BLaER1 (cell line): ENCODE results near the gene PALMD.

Source experiments
- H3K27ac ChIP-seq: shearing (Covaris generic); formaldehyde crosslinking; 2 replicates; pipeline ENCODE4 v1.8.1; 2022
- H3K27me3 ChIP-seq: shearing (Covaris generic); formaldehyde crosslinking; 2 replicates; pipeline ENCODE4 v1.8.1; 2022
- H3K36me3 ChIP-seq: shearing (Covaris generic); formaldehyde crosslinking; 2 replicates; pipeline ENCODE4 v1.8.1; 2022
- H3K4me1 ChIP-seq: shearing (Covaris generic); formaldehyde crosslinking; 2 replicates; pipeline ENCODE4 v1.8.1; 2022
- H3K4me2 ChIP-seq: shearing (Covaris generic); formaldehyde crosslinking; 2 replicates; pipeline ENCODE4 v1.8.1; 2022
- H3K4me3 ChIP-seq: shearing (Covaris generic); formaldehyde crosslinking; 2 replicates; pipeline ENCODE4 v1.8.1; 2022
- H3K9ac ChIP-seq: shearing (Covaris generic); formaldehyde crosslinking; 2 replicates; pipeline ENCODE4 v1.8.1; 2022
- H3K9me3 ChIP-seq: shearing (Covaris generic); formaldehyde crosslinking; 2 replicates; pipeline ENCODE4 v1.8.1; 2022
- H4K20me1 ChIP-seq: shearing (Covaris generic); formaldehyde crosslinking; 2 replicates; pipeline ENCODE4 v1.8.1; 2022
- Cebpa-rat ChIP-seq: shearing (Covaris generic); IDR thresholded peaks from 2 replicates; pipeline ENCODE4 v1.8.1; 2022

PALMD gene

GRCh38 chr1:99670583-99670982, 24.7 kb downstream of the PALMD start:
- no peak overlapping the region for H3K4me2 ChIP-seq
- no peak overlapping the region for H3K27ac ChIP-seq
- H3K9me3 ChIP-seq, result no peaks in the 10 kb centered on the region
- TF ChIP-seq Cebpa-rat, result no peak
- H3K27me3 ChIP-seq, result no peaks in the 10 kb centered on the region
- no peak overlapping the region for H3K9ac ChIP-seq
- H4K20me1 ChIP-seq, result no peaks in the 10 kb centered on the region
- no peaks in the 10 kb centered on the region for H3K36me3 ChIP-seq
- H3K4me1 ChIP-seq, result no peaks in the 10 kb centered on the region
- no peak overlapping the region for H3K4me3 ChIP-seq

- Histone ChIP-seq H3K4me3 (no peak overlapping the region), H3K27me3 (no peaks in the 10 kb centered on the region), H3K36me3 (no peaks in the 10 kb centered on the region), H4K20me1 (no peaks in the 10 kb centered on the region), H3K27ac (no peak overlapping the region), H3K4me1 (no peaks in the 10 kb centered on the region), H3K9ac (no peak overlapping the region), H3K4me2 (no peak overlapping the region), H3K9me3 (no peaks in the 10 kb centered on the region)
- no peak for TF ChIP-seq Cebpa-rat
Measured at GRCh38 chr1:99672038-99672437, 26.1 kb downstream of the PALMD start.

GRCh38 chr1:99672530-99673213, 26.8 kb downstream of the PALMD start:
- Histone ChIP-seq H3K4me3 (no peak overlapping the region), H3K9me3 (no peaks in the 10 kb centered on the region), H4K20me1 (no peaks in the 10 kb centered on the region), H3K27ac (no peak overlapping the region), H3K4me1 (no peaks in the 10 kb centered on the region), H3K36me3 (no peaks in the 10 kb centered on the region), H3K9ac (no peak overlapping the region), H3K4me2 (no peak overlapping the region), H3K27me3 (no peaks in the 10 kb centered on the region)
- TF ChIP-seq Cebpa-rat, result no peak

GRCh38 chr1:99673315-99673714, 27.4 kb downstream of the PALMD start:
- H3K27me3 ChIP-seq, result no peaks in the 10 kb centered on the region
- H3K4me2 ChIP-seq, result no peak overlapping the region
- no peaks in the 10 kb centered on the region for H4K20me1 ChIP-seq
- H3K4me1 ChIP-seq, result no peaks in the 10 kb centered on the region
- no peak overlapping the region for H3K27ac ChIP-seq
- H3K9me3 ChIP-seq, result no peaks in the 10 kb centered on the region
- no peak for TF ChIP-seq Cebpa-rat
- no peak overlapping the region for H3K4me3 ChIP-seq
- no peak overlapping the region for H3K9ac ChIP-seq
- H3K36me3 ChIP-seq, result no peaks in the 10 kb centered on the region

GRCh38 chr1:99674115-99675064, 28.5 kb downstream of the PALMD start:
- TF ChIP-seq Cebpa-rat, result no peak
- H3K4me3 ChIP-seq, result no peak overlapping the region
- H3K4me2 ChIP-seq, result no peak overlapping the region
- H3K9ac ChIP-seq, result no peak overlapping the region
- no peaks in the 10 kb centered on the region for H3K36me3 ChIP-seq
- no peaks in the 10 kb centered on the region for H3K9me3 ChIP-seq
- H3K4me1 ChIP-seq, result no peaks in the 10 kb centered on the region
- H3K27me3 ChIP-seq, result no peaks in the 10 kb centered on the region
- H3K27ac ChIP-seq, result no peak overlapping the region
- H4K20me1 ChIP-seq, result no peaks in the 10 kb centered on the region

GRCh38 chr1:99675292-99675691, 29.4 kb downstream of the PALMD start:
- no peak overlapping the region for H3K9ac ChIP-seq
- H3K27me3 ChIP-seq, result no peaks in the 10 kb centered on the region
- no peaks in the 10 kb centered on the region for H3K36me3 ChIP-seq
- TF ChIP-seq Cebpa-rat, result no peak
- H3K27ac ChIP-seq, result no peak overlapping the region
- H3K9me3 ChIP-seq, result no peaks in the 10 kb centered on the region
- no peak overlapping the region for H3K4me2 ChIP-seq
- no peaks in the 10 kb centered on the region for H3K4me1 ChIP-seq
- no peaks in the 10 kb centered on the region for H4K20me1 ChIP-seq
- no peak overlapping the region for H3K4me3 ChIP-seq

- Histone ChIP-seq H3K27ac (no peak overlapping the region), H3K4me2 (no peak overlapping the region), H3K4me3 (no peak overlapping the region), H3K27me3 (no peaks in the 10 kb centered on the region), H3K9ac (no peak overlapping the region), H3K4me1 (no peaks in the 10 kb centered on the region), H3K36me3 (no peaks in the 10 kb centered on the region), H4K20me1 (no peaks in the 10 kb centered on the region), H3K9me3 (no peaks in the 10 kb centered on the region)
- TF ChIP-seq Cebpa-rat, result no peak
Measured at GRCh38 chr1:99675994-99676393, 30.1 kb downstream of the PALMD start.

GRCh38 chr1:99676876-99677275, 31.0 kb downstream of the PALMD start:
- Histone ChIP-seq H3K4me1 (peaks cover 4% of the 10 kb centered on the region; the same call in 1 of the 2 replicates), H3K4me2 (no peak overlapping the region)

GRCh38 chr1:99677416-99677815, 31.5 kb downstream of the PALMD start:
- H3K9me3 ChIP-seq, result no peaks in the 10 kb centered on the region
- TF ChIP-seq Cebpa-rat, result no peak
- H3K4me3 ChIP-seq, result no peak overlapping the region
- no peaks in the 10 kb centered on the region for H3K36me3 ChIP-seq
- H4K20me1 ChIP-seq, result no peaks in the 10 kb centered on the region
- H3K27ac ChIP-seq, result no peak overlapping the region
- H3K4me1 ChIP-seq, result peaks cover 4% of the 10 kb centered on the region; the same call in 1 of the 2 replicates
- H3K4me2 ChIP-seq, result no peak overlapping the region
- no peak overlapping the region for H3K9ac ChIP-seq
- no peaks in the 10 kb centered on the region for H3K27me3 ChIP-seq

More at GRCh38 chr1:99676876-99677275, 31.0 kb downstream of the PALMD start:
- Histone ChIP-seq H4K20me1 (no peaks in the 10 kb centered on the region), H3K27me3 (no peaks in the 10 kb centered on the region), H3K4me3 (no peak overlapping the region), H3K36me3 (no peaks in the 10 kb centered on the region), H3K27ac (no peak overlapping the region), H3K9me3 (no peaks in the 10 kb centered on the region), H3K9ac (no peak overlapping the region)
- no peak for TF ChIP-seq Cebpa-rat

- Histone ChIP-seq H3K4me2 (no peak overlapping the region), H3K4me3 (no peak overlapping the region), H3K27me3 (no peaks in the 10 kb centered on the region), H4K20me1 (no peaks in the 10 kb centered on the region), H3K36me3 (no peaks in the 10 kb centered on the region), H3K4me1 (peaks cover 4% of the 10 kb centered on the region; the same call in 1 of the 2 replicates), H3K9me3 (no peaks in the 10 kb centered on the region), H3K9ac (no peak overlapping the region), H3K27ac (no peak overlapping the region)
- no peak for TF ChIP-seq Cebpa-rat
Measured at GRCh38 chr1:99680270-99680669, 34.4 kb downstream of the PALMD start.
